GM21360 (cell line): Measurements from ENCODE around the gene FOXB1.

ENCODE experiments used
- ATAC-seq: cut with Tn5 transposase; IDR thresholded peaks from one replicate; pipeline ENCODE4 v1.9.1; 2021; ENCODE audit warnings: mild to moderate bottlenecking, moderate library complexity; ENCODE audit not compliant: unreplicated experiment

Gene FOXB1

DNA sequence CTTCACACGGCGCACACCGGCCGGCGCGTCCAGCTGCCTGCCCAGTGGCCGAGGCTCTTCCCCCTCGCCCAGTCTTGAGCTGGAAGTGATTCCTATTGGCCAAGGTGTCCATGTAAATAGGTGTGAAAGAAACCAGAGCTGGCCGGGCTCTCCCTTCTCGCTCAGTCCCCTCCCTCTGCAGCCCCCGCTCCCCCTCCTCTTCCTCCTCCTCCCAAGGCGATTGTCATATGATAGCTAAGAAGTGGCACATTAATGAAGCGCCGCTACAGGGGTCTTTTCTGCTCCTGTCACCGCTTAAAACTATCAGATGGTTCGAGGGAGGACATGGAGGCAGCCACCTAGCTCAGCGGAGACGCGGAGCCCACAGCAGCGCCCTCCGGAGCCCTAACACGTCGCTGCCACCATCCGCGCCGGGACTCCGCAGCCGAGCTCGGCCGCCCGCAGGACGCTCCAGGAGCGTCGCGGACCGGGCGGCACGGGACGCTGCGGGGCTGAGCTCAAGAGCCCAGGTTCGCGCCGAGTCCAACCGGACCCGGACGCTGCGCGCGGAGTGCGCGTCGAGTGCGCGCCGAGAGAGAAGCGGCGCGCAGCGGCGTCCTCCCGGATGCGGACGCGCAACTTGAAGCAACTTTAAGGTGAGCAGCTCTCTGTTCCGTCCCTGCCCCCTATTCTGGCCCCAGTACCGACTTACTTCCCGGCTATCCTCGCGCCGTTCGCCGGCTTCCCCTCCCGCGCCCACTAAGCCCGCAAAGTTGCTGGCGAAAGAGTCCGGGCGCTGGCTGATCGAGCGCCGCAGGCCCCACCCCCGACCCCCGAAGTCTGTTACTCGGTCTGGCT, at the start of gene FOXB1:
Gene FOXB1 (plus strand): TSS at position 303 of the 837 bp plus-strand sequence. CDS start 653 bp downstream, outside the sequence.
- ATAC-seq: no peak

DNA sequence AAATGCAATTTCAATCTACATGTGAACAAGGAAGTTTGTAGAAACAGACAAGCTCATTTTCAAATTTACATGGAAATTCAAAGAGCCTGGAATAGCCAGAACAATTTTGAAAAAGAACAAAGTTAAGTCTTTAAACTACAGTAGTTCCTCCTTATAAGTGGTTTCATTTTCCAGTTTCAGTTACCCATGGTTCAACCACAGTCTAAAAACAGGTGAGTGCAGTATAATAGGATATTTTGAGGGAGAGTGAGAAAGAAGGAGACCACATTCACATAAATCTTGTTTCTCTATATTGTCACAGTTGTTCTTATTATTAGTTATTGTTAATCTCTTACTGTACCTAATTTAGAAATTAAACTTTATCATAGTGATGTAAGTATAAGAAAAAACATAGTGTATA, 45.8 kb upstream of the FOXB1 start:
- ATAC-seq: no peak

DNA sequence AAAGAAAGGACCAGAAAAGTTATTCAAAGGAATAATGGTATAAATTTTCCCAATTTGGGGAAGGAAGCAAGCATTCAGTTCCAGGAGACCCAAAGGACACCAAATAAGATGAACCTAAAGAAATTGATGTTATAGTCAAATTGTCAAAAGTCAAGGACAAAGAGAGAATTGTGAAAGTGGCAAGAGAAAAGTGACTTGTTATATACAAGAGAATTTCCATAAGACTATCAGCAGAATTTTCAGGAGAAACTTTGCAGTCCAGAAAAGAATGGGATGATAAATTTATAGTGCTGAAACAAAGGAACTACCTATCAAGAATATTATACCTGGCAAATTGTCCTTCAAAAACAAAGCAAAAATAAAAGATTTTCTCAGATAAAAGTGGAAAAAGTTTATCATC, 43.8 kb upstream of the FOXB1 start:
- no peak for ATAC-seq

DNA sequence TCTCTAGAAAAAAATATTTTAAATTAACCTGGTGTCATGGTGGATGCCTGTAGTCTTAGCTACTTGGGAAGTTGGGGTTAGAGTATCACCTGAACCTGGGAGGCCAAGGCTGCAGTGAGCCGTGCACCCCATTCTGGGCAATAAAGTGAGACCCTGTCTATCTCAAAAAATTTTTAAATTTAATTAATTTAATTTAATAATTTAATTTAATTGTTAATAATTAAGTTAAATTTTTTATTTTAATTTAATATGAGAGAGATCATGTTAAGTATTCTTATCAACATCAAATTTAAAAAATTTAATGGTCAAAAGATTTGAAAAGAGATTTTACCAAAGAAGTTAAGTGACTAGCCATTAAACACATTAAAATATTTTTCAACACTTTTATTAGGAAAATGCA, 40.8 kb upstream of the FOXB1 start:
- ATAC-seq: no peak

DNA sequence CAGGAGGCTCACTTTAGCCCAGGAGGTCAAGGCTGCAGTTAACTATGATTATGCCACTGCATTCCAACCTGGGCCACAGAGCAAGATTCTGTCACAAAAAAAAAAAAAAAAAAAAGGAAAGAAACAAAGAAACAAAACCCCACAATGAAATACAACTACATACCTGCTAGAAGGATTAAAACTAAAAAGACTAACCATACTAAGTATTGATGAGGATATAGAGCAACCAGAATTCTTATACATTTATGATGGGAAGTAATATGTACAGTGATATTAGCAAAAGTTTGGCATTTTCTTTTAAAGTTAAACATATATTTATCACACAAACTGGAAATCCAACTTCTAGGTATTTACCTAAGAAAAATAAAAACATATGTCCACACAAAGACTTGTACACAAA, 40.2 kb upstream of the FOXB1 start:
- ATAC-seq: no peak

DNA sequence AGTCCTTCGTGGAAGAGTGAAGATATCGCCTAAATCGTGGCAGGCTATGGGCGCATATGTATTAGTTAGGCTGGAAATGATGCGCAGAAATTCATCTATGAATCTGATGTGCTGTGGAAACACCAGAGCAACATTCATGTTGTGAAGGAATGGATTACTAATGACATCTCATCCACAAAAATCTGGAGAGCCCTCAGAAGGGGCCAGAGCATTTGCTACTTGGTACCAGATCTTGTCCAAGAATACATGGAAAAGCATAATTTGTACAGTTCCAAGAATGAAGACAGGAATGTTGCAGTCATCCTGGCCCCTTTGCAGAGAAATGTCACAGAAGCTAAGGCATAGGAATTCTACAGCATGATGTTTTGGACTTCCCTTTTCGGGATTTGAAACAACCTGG, 38.4 kb upstream of the FOXB1 start:
- no peak for ATAC-seq

DNA sequence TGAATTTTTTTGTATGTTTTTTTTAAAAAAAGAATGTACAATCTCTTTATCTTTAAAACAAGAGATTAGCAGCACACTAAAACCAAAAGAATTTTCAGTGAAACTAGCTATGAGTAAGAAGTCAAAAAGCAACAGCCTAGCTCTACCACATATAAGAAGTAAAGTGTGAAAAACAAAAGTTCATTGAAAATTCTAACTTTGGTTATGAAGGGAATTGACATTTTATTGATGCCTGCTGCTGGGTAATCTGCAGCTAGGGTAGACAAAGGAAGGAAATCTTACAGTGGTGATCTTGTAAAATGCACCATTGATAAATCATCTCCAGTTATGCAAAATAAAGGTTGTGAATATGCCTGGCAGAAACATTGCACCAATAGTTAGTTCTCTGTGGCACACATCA, 37.8 kb upstream of the FOXB1 start:
- ATAC-seq: no peak

DNA sequence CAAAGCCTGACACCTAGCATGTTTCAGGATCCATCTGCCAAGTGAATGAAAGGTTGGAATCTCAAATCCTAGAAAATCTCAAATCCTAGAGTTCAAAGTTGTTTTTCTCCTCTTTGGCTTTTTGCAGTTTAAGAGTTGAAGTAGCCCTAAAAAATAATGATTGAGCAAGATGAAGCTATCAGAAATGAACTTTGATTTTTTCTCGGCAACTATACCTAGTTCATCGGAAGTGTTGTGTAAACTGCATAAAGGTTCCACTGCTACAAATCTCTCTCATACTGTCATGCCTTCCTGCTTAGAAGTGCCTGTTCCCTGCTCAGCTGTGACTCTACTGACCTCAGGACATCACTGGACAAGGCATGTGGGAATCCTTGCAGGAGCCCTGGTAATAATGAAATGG, 35.8 kb upstream of the FOXB1 start:
- no peak for ATAC-seq

DNA sequence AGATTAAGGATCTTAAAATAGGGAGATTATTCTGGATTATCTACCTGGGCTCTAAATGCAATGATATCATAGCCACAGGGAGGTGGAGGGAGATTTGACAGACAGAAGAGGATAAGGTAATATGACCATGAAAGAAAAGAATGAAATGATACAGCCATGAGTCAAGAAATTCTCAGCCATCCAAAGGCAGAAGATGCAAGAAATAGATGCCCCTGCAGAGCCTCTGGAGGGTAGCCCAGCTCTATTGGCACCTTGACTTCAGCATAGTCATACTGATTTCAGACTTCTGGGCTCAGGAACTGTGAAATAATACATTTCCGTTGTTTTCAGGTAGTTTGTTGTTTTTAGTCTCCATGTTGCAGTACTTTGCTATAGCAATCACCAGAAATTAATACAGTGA, 31.9 kb upstream of the FOXB1 start:
- no peak for ATAC-seq

DNA sequence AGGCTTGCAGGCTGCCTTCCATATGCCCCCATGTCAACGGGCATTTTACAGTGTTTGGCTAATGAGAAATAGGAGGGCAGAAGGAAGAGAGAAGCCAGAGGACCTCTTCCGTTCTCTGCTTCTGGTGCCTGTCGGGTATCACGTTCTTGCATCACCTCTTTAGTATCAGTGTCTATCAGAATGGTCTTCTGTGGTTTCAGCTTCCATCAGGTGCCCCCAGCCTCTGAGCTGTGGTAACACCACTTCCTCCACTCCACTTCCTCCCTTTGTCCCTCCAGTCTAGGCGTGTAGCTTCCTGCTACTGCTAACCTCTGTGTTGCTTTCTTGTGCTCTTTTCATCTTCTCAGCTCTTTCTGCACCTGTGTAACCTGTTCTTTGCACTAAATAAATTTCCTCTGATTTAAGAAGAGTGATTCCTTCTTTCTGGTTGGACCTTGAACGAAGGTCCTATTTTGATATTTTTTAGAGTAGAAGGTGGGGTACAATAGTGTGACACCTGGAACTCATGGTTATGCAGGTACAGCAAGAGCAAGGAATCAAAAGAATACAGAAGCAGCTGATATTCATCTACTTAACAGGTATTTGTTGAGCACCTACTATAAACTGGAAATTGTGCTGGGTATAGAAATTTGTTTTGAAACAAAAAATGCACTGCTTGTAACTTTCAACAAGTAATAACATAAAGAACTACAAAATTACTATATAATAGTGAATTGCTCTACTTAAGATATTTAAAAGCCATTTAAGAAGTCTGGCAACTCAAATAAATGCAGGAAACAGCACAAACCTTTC, 27.4 kb upstream of the FOXB1 start:
- ATAC-seq: no peak

DNA sequence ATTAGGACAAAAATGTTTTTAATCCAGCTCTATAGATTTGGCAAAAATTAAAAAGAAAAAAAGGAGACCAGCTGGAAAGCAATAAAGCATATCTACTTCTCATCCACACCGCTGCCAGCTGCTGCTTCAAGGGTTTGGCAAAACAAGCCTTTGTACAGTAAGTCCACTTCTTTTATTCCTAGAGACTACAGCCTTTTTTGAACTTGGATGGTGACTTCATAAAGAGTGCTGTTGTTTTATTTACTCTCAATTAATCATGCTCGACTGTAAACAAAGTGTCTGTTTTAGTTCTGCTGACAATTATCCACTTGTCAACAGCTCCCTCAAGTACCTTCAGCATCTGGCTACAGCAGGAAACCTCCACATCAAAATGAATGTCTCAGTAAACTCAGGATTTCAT, 12.3 kb upstream of the FOXB1 start:
- no peak for ATAC-seq

DNA sequence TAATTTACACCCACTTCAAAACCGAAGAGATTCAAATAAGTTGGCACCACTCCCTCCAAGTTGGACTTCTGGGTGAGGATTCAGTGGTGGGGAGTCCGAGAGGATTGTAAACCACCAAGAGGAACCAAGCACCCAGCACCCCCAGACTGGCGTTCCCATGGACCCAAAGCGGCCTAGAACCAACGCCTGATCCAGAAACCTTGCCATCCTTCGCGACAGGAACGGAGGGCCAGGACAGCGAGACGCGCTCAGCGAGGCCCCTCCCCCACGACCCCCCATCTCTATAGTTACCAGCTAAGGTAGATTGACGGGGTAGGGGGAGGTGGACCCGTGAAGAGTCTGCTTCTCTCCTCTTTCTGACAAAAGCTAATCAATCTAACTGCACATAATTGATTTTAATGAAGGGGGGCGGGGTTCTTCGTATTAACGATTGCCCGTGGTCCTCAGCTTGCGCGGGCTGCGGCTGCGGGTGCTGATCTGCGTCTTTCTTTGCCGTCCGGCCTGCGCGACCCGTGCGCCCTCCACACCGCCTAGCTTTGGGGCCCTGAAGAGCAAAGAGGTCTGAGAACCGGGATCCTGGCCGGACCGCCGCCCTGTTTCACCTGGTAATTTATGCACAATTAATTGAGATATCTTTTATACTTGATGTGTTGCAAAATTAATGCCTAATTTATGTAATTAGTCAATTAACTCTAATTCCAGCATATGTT, 10.9 kb upstream of the FOXB1 start:
- ATAC-seq: no peak

DNA sequence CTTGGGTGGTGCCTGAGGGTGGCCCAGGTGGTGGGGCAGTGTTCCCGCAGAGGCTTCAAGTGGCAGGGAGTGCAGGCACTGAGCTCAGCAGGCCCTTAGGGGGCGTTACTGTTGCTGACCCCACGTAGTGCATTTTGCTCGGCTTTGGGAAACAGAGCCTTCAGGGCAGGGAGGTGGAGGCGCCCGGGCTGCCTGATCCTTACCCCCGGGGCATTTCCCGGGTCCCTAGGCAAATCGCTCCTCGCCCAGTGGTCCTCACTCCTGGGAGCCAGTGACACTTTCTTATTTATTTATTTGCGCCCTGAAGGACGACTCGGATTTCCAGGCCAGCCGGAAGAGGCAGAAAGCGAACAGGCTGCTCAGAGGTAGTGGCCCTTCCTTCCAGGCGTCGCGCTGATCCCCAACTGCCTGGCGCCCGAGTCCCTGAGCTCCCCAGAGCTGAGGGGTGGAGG, 10.1 kb upstream of the FOXB1 start:
- ATAC-seq: no peak

DNA sequence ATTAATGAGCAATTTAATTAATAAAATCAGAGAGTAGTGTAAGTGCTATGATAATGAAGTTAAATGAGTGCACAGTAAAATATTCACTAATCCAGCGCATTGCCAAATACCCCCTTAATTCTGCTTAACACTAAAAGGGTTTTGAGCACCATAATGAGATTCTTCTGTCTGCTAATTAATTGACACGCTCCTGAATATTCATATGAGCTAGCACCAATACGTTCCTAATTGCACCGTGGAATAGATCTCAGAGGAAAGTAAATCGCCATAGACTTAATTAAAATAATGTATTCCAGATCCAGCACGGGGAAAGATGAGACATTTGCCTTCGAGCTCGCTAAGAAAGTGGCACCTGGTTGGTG, 9.6 kb upstream of the FOXB1 start:
- no peak for ATAC-seq

DNA sequence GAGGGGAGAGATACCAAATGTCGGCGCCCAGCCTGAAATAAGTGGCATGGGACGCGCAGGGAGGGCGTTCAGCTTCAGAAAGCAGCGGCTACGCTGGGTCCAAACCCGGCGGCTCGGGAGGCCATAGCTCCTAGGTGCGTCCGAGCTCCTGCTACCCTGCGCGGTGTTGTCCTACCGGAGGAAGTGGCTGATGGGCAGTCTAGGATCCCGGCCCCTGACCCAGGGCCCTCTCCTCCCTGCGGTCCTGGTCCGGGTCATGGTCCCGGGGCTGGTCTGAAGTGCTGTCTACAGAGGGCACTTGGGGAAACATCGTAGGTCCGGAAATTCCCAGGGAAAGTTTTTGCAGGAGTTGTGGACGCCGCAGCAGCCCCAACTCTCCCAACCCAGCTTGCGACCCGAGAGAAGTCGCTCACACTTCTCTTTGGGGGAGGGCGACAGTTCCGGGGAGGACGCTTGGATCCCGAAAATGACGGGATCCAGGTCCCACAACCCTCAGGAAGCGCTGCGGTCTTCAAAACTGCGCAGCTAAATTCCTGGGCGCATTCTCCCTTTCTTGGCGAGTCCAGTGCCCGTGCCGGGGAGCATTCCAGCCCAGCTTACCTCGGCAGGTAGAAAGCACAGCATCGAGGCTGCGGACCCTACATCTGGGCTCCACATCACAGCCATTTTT, 9.1 kb upstream of the FOXB1 start:
- no peak for ATAC-seq

DNA sequence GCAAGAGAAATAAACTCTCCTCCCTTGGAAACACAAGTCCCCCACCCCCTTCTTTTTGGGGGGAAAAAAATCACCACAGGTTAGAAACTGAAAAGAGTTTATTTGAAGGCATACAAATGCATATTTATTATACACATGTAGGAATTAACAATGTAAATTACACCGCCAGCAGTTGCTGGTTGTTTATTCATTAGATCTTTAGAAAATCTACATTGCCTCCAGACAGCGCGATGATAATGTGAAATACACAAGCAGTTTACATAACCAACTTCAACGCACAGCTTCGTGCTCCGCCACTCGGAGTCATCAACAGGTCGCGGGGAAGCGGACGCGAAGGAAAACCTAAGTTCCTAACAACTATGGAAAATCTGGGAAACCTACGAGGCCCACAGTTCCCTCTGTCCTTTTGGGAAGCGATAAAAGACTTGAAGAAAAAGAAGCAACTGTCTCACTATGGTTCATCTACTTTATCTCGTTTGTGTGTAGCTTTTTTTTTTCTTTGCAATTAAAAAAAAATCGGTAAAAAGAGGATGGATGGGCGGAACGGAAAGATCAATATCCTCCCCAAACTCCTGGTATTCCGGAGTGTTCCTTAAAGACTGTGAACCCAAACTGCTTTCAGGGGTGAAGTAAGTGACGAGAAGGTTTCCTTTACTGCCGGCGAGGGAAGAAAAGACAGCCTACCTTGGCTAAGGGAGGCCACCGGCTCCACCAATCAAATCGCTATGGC, 8.4 kb upstream of the FOXB1 start:
- ATAC-seq: no peak

DNA sequence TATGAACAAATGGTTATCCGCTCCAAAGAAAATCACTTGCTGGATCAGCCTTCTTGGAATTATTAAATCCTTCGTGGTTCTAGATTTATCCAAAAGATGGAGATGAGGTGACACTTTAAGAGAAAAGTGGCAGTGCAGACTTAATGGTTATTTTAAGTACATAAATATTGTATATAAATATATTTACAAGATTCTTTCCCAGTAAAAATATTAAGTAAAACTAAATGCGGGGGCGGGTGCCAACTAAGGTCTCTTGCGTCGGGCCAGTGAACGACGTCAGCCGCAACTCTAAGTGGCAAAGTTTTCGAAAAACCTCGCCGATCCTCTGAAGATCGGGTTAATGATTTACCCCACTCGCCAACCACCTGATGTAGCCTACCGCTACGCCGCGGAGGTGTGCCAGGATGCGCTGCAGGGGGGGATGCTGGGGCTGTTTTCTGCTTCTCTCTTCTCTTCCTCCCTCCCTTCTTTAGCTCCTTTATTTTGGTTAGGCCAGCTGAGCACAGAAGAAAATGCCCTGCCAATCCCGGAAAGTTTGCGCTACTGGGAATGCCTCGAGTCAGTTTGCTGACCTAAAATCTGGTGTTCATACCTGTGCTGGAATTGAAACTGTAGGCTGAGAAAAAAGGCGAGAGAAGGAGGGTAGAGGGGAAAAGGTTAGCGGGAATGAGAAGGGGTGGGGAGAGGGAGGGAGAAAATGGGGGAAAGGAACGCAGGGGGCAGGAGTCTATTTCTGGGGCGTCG, 7.6 kb upstream of the FOXB1 start:
- no peak for ATAC-seq

DNA sequence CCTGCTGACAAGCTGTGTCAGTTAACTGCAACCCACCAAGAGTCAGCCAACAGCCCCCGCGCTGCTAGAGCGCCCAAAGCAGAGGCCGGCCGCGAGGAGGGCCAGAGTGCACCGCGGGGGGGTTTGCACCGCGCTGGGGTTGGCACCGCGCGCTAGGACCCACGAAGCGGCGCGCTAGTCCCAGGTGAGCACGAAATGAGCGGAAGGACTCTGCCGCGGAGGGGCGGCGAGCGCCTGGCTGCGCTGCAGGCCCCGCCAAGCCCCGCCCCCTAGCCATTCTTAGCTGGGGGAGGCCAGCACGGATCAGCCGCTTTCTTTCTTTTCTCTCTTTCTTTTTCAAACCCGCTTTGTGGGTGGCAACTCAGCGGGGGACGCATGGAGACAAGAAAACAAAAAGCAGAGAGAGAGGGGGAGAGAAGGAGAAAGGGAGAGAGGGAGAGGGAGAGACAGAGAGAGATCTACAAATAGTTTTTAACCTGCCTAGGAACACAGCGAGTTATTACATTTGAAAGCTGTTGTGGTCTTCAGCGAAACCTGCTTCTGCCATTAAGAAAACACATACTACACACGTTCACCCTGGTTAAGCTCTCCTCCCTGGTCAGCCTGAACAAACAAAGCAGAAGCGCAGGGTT, 6.9 kb upstream of the FOXB1 start:
- ATAC-seq: peak; percentile 89

DNA sequence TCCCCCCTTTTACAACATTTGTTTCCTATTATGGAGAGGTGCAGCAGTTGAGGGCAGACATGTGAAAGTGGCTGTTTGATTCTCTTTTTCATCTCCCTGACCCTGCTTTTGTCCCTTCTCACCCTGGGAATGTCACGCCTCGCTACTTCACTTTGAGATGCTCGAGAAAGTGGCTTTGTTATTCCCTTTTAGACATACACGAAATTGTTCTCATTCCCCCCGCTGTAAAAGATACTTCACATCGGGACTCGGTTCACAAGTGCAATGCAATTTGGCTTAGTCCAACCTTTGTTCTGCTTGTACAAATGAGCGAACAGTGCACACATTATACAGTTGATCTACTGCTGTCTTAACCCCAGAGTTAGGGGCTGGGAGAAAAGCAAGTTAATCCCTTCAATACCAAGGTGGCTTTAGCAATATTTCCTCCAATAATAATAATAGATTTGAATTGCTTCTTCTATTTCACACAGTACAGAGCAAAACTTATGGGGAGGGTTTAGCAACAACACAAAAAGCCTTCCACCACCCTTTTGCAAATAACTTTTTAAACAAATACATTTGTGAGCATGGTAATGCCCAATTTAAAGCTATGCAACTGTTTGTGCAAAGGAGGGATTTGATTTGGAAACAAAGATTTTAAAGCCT, 5.7 kb upstream of the FOXB1 start:
- no peak for ATAC-seq
